NK-92 (cell line): ENCODE measurements around the gene SOCS2.

Experiments
- DNase-seq: peaks from one replicate; lab custom pipeline; 2025; ENCODE audit not compliant: unreplicated experiment; lab: John Stamatoyannopoulos, UW

SOCS2 gene

GRCh38 chr12:93626160-93626559, 53.7 kb downstream of the SOCS2 start:
- no peak for DNase-seq
